DOHH2 (cell line): ENCODE results near the gene CEBPA.

ENCODE experiments used
- H3F3A ChIP-seq: fragments of 200-600 bp; sonication (generic), shearing (Covaris generic); 2 replicates; pipeline ENCODE4 v1.6.0; 2016; ENCODE audit warnings: antibody characterized with exemption, mild to moderate bottlenecking; ENCODE audit not compliant: control insufficient read depth, insufficient read depth
- H3K27ac ChIP-seq: fragments of 200-600 bp; sonication (generic); 2 replicates; pipeline ENCODE4 v1.5.1; 2014; ENCODE audit warnings: low read depth, mild to moderate bottlenecking, low read length, moderate library complexity
- H3K27me3 ChIP-seq: fragments of 200-600 bp; sonication (generic); 2 replicates; pipeline ENCODE4 v1.6.1; 2014; ENCODE audit warnings: mild to moderate bottlenecking, low read length, mixed read lengths; ENCODE audit not compliant: control insufficient read depth
- H3K36me3 ChIP-seq: fragments of 200-600 bp; sonication (generic); 2 replicates; pipeline ENCODE4 v1.6.1; 2014; ENCODE audit warnings: mild to moderate bottlenecking, low read length, moderate library complexity, mixed read lengths; ENCODE audit not compliant: control insufficient read depth
- H3K4me1 ChIP-seq: fragments of 200-600 bp; sonication (generic); 2 replicates; pipeline ENCODE4 v1.6.1; 2014; ENCODE audit warnings: mild to moderate bottlenecking, low read length, mixed read lengths; ENCODE audit not compliant: control insufficient read depth
- H3K4me2 ChIP-seq: fragments of 200-600 bp; sonication (generic); 2 replicates; pipeline ENCODE4 v1.6.0; 2014; ENCODE audit warnings: mild to moderate bottlenecking, low read length, moderate library complexity
- H3K4me3 ChIP-seq: fragments of 200-600 bp; sonication (generic); 2 replicates; pipeline ENCODE4 v1.5.1; 2014; ENCODE audit warnings: mild to moderate bottlenecking, low read length, mixed read lengths
- H3K79me2 ChIP-seq: fragments of 200-600 bp; sonication (generic); 2 replicates; pipeline ENCODE4 v1.6.1; 2014; ENCODE audit warnings: mild to moderate bottlenecking, low read length, mixed read lengths; ENCODE audit not compliant: control insufficient read depth
- H3K9me2 ChIP-seq: fragments of 200-600 bp; sonication (generic); replicated peaks from 2 replicates; pipeline ENCODE4 v1.6.1; 2014; ENCODE audit warnings: mild to moderate bottlenecking, low read length, mixed read lengths; ENCODE audit not compliant: control insufficient read depth
- H3K9me3 ChIP-seq: fragments of 200-600 bp; sonication (generic); 2 replicates; pipeline ENCODE4 v1.6.1; 2014; ENCODE audit warnings: antibody characterized with exemption, low read length, mixed read lengths; ENCODE audit not compliant: control insufficient read depth, insufficient read depth
- H4K20me1 ChIP-seq: fragments of 200-600 bp; sonication (generic); 2 replicates; pipeline ENCODE4 v1.6.0; 2014; ENCODE audit warnings: low read depth, mild to moderate bottlenecking, antibody characterized with exemption, low read length, moderate library complexity; ENCODE audit not compliant: control insufficient read depth, insufficient read depth
- EZH2phosphoT487 ChIP-seq: fragments of 200-600 bp; sonication (generic); IDR thresholded peaks from 2 replicates; pipeline ENCODE4 v1.6.1; 2017; ENCODE audit warnings: borderline replicate concordance, mild to moderate bottlenecking, antibody characterized with exemption, low read length, moderate library complexity, mixed read lengths
- TF ChIP-seq, protein P1 (sequence below): fragments of 200-600 bp; sonication (generic); IDR thresholded peaks from one replicate; pipeline ENCODE4 v1.5.1; 2014; ENCODE audit warnings: antibody characterized with exemption, mild to moderate bottlenecking, low read depth, low read length; ENCODE audit not compliant: poor library complexity, severe bottlenecking

CEBPA gene

DNA sequence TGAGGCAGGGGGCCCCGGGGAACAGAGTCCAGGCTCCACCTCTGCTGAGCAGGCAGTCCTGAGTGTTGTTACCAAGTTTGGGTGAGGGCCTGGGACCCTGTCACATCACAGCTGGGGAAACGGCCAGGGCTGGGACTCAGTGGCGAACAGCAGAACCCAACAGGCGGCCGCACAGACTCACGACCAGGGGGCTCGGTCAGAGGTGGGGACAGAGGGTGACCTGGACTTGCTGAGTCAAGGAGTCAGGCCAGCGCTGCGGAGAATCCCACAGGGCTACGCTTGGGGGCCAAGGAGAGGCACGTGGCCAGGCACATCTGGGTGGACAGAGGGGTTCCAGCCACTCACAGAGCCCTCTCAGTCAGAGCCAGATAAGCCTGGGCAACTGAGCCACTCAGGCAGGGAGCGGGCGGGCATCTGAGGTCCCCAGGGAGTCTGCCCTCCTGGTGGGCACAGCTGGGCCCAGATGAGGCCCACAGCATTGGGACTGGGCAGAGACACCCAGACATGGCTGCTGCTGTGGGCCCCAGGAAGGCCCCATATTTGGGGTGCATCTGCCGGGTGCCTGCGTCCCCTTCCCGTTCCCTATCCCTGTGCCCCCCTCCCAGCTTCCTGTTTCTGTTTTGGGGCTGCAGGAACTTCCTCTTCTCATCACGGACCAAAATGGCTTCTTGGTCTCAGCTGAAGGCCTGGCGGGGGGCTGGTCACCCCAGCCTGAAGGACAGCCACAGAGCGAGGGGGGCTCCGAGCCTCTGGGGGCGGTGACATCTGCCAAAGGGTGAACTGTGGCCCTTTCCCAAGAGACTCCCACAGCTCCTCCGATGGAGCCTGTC is 34.0 kb downstream of the CEBPA start:
- H3F3A ChIP-seq: no peaks in the 10 kb centered on the region
- H3K27me3 ChIP-seq: no peaks in the 10 kb centered on the region
- no peak overlapping the region for H3K27ac ChIP-seq
- no peaks in the 10 kb centered on the region for H3K9me2 ChIP-seq
- no peaks in the 10 kb centered on the region for H3K9me3 ChIP-seq
- no peaks in the 10 kb centered on the region for H4K20me1 ChIP-seq
- no peaks in the 10 kb centered on the region for H3K79me2 ChIP-seq
- H3K4me3 ChIP-seq: no peak overlapping the region
- TF ChIP-seq, protein P1, sequence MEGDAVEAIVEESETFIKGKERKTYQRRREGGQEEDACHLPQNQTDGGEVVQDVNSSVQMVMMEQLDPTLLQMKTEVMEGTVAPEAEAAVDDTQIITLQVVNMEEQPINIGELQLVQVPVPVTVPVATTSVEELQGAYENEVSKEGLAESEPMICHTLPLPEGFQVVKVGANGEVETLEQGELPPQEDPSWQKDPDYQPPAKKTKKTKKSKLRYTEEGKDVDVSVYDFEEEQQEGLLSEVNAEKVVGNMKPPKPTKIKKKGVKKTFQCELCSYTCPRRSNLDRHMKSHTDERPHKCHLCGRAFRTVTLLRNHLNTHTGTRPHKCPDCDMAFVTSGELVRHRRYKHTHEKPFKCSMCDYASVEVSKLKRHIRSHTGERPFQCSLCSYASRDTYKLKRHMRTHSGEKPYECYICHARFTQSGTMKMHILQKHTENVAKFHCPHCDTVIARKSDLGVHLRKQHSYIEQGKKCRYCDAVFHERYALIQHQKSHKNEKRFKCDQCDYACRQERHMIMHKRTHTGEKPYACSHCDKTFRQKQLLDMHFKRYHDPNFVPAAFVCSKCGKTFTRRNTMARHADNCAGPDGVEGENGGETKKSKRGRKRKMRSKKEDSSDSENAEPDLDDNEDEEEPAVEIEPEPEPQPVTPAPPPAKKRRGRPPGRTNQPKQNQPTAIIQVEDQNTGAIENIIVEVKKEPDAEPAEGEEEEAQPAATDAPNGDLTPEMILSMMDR: no peak
- no peak for TF ChIP-seq EZH2phosphoT487
- H3K4me2 ChIP-seq: no peak overlapping the region
- no peaks in the 10 kb centered on the region for H3K36me3 ChIP-seq
- H3K4me1 ChIP-seq: peaks cover 5% of the 10 kb centered on the region; the same call in 1 of the 2 replicates

DNA sequence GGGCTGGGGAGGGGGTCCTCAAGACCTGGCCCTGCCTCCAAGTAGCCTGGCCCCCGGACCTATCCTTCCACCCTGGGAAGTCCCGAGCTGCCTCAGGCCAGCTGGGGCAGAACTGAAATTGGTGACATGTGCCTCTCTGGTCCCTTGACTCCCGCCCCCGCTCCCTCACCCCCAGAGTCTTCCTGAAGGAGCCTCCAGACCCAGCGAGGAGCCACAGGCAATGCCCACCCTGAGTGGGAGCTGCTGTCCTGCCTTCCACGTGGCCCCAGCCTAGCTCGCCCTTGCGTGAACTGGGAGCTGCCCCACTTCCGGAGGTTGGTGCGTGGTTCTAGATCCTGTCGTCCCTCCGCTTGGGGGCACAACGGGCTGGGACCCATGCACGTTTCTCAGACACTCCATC is 34.6 kb downstream of the CEBPA start:
- no peak overlapping the region for H3K27ac ChIP-seq
- no peaks in the 10 kb centered on the region for H3K79me2 ChIP-seq
- no peak for TF ChIP-seq EZH2phosphoT487
- TF ChIP-seq, protein P1: no peak
- H3K9me3 ChIP-seq: no peaks in the 10 kb centered on the region
- H3K4me2 ChIP-seq: no peak overlapping the region
- no peaks in the 10 kb centered on the region for H3F3A ChIP-seq
- H3K4me3 ChIP-seq: no peak overlapping the region
- H3K9me2 ChIP-seq: no peaks in the 10 kb centered on the region
- peaks cover 5% of the 10 kb centered on the region; the same call in 1 of the 2 replicates for H3K4me1 ChIP-seq
- H3K27me3 ChIP-seq: no peaks in the 10 kb centered on the region
- no peaks in the 10 kb centered on the region for H4K20me1 ChIP-seq
- H3K36me3 ChIP-seq: no peaks in the 10 kb centered on the region

DNA sequence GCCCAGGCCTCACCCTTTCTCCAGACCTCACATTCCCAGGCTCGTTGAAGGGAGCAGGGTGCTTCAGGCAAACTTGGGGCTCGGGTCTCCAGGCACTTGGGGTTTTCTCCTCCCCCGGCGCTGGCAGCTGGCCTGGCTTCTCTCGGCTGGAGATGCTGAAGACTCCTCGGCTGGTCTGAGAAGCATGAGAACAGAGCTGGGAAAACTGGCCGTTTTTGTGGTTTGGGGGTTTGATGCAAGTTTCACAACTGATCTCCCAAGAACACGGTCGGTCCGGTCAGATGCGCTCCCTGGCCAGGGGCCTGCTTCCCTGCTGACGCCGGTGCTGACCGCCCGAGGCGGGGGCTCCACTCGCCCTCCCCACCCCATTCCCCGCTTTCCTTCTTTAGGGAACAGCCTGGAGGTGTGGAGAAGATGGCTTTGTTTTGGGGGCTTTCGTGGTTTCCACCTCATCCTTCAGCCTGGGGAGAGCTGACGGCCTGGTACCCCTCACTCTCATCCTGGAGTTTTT is 35.3 kb downstream of the CEBPA start:
- Histone ChIP-seq H3K4me2 (no peak overlapping the region), H3F3A (no peaks in the 10 kb centered on the region), H3K36me3 (no peaks in the 10 kb centered on the region), H3K9me2 (no peaks in the 10 kb centered on the region), H3K79me2 (no peaks in the 10 kb centered on the region), H3K27me3 (no peaks in the 10 kb centered on the region), H4K20me1 (no peaks in the 10 kb centered on the region), H3K4me3 (no peak overlapping the region), H3K27ac (no peak overlapping the region), H3K4me1 (peaks cover 5% of the 10 kb centered on the region; the same call in 1 of the 2 replicates), H3K9me3 (no peaks in the 10 kb centered on the region)
- no peak for TF ChIP-seq EZH2phosphoT487
- TF ChIP-seq, protein P1: no peak
